Activated gamma-delta T cell treated with anti-CD3 and anti-CD28 coated beads, Interleukin-2, amount 50 U/mL, for 16 hours (primary cell): Measurements from ENCODE around the gene PNPLA5.

ENCODE experiments used
- DNase-seq: peaks from one replicate; pipeline ENCODE4 v3.0.0-alpha.2; 2020; ENCODE audit warnings: low read depth

The PNPLA5 gene

GRCh38 chr22:43854786-43855271, 37.0 kb downstream of the PNPLA5 start:
- DNase-seq = no peak

GRCh38 chr22:43854121-43854785, 37.6 kb downstream of the PNPLA5 start:
- DNase-seq = no peak

- no peak for DNase-seq
Observed at GRCh38 chr22:43853328-43853931, 38.4 kb downstream of the PNPLA5 start.

- DNase-seq = no peak
Observed at GRCh38 chr22:43852573-43853327, 39.1 kb downstream of the PNPLA5 start.

- DNase-seq = no peak
Observed at GRCh38 chr22:43851979-43852307, 39.9 kb downstream of the PNPLA5 start.

- DNase-seq = no peak
Observed at GRCh38 chr22:43851058-43851978, 40.5 kb downstream of the PNPLA5 start.

GRCh38 chr22:43850529-43850928, 41.3 kb downstream of the PNPLA5 start:
- no peak for DNase-seq

- DNase-seq = no peak
Observed at GRCh38 chr22:43849731-43850130, 42.1 kb downstream of the PNPLA5 start.

- no peak for DNase-seq
Observed at GRCh38 chr22:43848366-43849171, 43.2 kb downstream of the PNPLA5 start.

- no peak for DNase-seq
Observed at GRCh38 chr22:43847376-43848289, 44.2 kb downstream of the PNPLA5 start.

GRCh38 chr22:43846966-43847365, 44.8 kb downstream of the PNPLA5 start:
- no peak for DNase-seq

GRCh38 chr22:43845981-43846380, 45.8 kb downstream of the PNPLA5 start:
- DNase-seq = no peak

GRCh38 chr22:43844560-43845545, 47.0 kb downstream of the PNPLA5 start:
- no peak for DNase-seq

GRCh38 chr22:43843783-43844530, 47.9 kb downstream of the PNPLA5 start:
- no peak for DNase-seq

GRCh38 chr22:43841742-43842141, 50.1 kb downstream of the PNPLA5 start:
- DNase-seq = no peak

GRCh38 chr22:43840851-43841250, 51.0 kb downstream of the PNPLA5 start:
- DNase-seq = no peak

GRCh38 chr22:43840431-43840830, 51.4 kb downstream of the PNPLA5 start:
- no peak for DNase-seq

- no peak for DNase-seq
Observed at GRCh38 chr22:43839781-43840180, 52.0 kb downstream of the PNPLA5 start.
